ENCODE data around the gene NUAK1.

Gene NUAK1

GRCh38 chr12:106138633-106139421 lies at the start of gene NUAK1:
Gene NUAK1 (minus strand): TSS chr12:106138954. CDS start chr12:106138653, 301 bp downstream.
- DNase-seq (ENCODE audit: low read depth): no peak

GRCh38 chr12:106188256-106188655 lies 49.5 kb upstream of the NUAK1 start:
- DNase-seq (ENCODE audit: low read depth): no peak

- no peak for DNase-seq (ENCODE audit: low read depth)
Observed at GRCh38 chr12:106187842-106188241, 49.1 kb upstream of the NUAK1 start.

GRCh38 chr12:106187155-106187789 lies 48.5 kb upstream of the NUAK1 start:
- DNase-seq (ENCODE audit: low read depth): no peak

- DNase-seq (ENCODE audit: low read depth): no peak
Observed at GRCh38 chr12:106183735-106184134, 45.0 kb upstream of the NUAK1 start.

- no peak for DNase-seq (ENCODE audit: low read depth)
Observed at GRCh38 chr12:106181401-106182114, 42.8 kb upstream of the NUAK1 start.

- no peak for DNase-seq (ENCODE audit: low read depth)
Observed at GRCh38 chr12:106179086-106179485, 40.3 kb upstream of the NUAK1 start.

GRCh38 chr12:106178562-106178961 lies 39.8 kb upstream of the NUAK1 start:
- DNase-seq (ENCODE audit: low read depth): no peak

- DNase-seq (ENCODE audit: low read depth): no peak
Observed at GRCh38 chr12:106176560-106176959, 37.8 kb upstream of the NUAK1 start.

GRCh38 chr12:106174876-106175275 lies 36.1 kb upstream of the NUAK1 start:
- DNase-seq (ENCODE audit: low read depth): no peak

GRCh38 chr12:106173442-106173841 lies 34.7 kb upstream of the NUAK1 start:
- DNase-seq (ENCODE audit: low read depth): no peak

GRCh38 chr12:106171117-106171750 lies 32.5 kb upstream of the NUAK1 start:
- DNase-seq (ENCODE audit: low read depth): no peak

- no peak for DNase-seq (ENCODE audit: low read depth)
Observed at GRCh38 chr12:106170285-106170684, 31.5 kb upstream of the NUAK1 start.

GRCh38 chr12:106163712-106164111 lies 25.0 kb upstream of the NUAK1 start:
- DNase-seq (ENCODE audit: low read depth): no peak

- DNase-seq (ENCODE audit: low read depth): no peak
Observed at GRCh38 chr12:106161491-106161890, 22.7 kb upstream of the NUAK1 start.

- DNase-seq (ENCODE audit: low read depth): no peak
Observed at GRCh38 chr12:106160915-106161314, 22.2 kb upstream of the NUAK1 start.

GRCh38 chr12:106157802-106158201 lies 19.0 kb upstream of the NUAK1 start:
- DNase-seq (ENCODE audit: low read depth): no peak

- no peak for DNase-seq (ENCODE audit: low read depth)
Observed at GRCh38 chr12:106154751-106155273, 16.1 kb upstream of the NUAK1 start.

GRCh38 chr12:106152334-106152733 lies 13.6 kb upstream of the NUAK1 start:
- no peak for DNase-seq (ENCODE audit: low read depth)

- no peak for DNase-seq (ENCODE audit: low read depth)
Observed at GRCh38 chr12:106150555-106150954, 11.8 kb upstream of the NUAK1 start.

- DNase-seq (ENCODE audit: low read depth): no peak
Observed at GRCh38 chr12:106149096-106149784, 10.5 kb upstream of the NUAK1 start.

- no peak for DNase-seq (ENCODE audit: low read depth)
Observed at GRCh38 chr12:106147956-106148355, 9.2 kb upstream of the NUAK1 start.
